Activated CD4-positive, alpha-beta T cell treated with anti-CD3 and anti-CD28 coated beads, Interleukin-10, Interleukin-2, amounts not matched to agents 100 ng/mL and 50 ng/mL, durations not matched to agents 16 hours and 8 hours (primary cell): Measurements from ENCODE around the gene ACSL5.
"Not testable (repeated sequence)": the region's sequence is repeated elsewhere in the genome, so short reads cannot be mapped to it uniquely, and the experiment has no call there.

Source experiments
- DNase-seq: peaks from one replicate; pipeline ENCODE4 v3.0.0-alpha.2; 2020

Gene ACSL5

DNA sequence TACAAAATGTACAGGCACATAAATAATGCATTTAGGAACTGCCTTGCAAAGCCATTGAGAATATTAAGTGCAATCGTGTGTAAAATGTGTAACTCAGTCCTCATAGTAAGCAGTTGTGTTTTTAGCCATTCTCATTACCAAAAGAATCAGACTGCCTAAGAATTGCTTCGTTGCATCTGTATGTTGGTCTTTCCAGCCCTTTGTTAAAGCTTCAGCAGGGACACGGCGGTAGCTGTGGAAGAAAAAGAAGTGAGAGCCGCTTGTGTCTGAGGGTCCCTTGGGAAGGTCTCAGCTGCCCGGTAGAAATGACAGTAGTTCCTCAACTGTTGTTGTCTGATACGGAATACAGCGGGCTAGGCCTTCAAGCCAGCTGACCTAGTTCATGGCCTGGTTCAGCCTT, 22.8 kb upstream of the ACSL5 start:
- no peak for DNase-seq

DNA sequence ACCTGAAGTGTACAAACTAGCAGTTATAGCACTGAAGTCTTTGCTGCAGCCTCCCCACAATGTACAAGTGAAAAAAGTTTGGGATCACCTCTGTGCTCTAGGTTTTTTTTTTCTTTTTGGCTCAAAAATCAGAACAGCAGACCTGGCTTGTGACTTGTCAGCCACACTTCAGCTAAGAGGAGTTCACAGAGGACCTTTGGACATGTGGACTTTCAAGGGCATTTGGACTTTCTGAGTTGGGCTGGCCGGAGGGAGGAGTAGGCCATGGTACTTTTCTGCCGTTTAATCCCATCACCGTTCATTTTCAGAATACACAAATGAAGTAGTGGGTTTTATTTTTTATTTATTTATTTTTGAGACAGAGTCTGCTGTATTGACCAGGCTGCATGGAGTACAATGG, 21.9 kb upstream of the ACSL5 start:
- DNase-seq: no peak

DNA sequence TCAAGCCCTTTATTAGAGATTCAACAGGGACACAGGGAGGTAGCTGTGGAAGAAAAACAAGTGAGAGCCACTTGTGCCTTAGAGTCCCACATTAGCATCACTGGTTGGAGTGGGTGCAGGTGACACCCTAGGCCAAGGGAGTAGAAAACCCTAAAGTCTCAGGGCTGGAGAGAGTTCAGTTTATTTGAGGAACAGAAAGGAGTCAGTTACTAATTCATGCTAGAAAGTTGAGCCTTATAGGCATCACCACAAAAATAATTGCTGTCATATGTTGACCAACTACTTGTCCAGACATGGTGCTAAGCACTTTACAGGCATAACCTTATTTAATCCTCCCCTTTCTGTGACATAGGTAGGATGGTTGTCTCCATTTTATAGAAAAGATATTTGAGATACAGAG, 20.9 kb upstream of the ACSL5 start:
- no peak for DNase-seq

DNA sequence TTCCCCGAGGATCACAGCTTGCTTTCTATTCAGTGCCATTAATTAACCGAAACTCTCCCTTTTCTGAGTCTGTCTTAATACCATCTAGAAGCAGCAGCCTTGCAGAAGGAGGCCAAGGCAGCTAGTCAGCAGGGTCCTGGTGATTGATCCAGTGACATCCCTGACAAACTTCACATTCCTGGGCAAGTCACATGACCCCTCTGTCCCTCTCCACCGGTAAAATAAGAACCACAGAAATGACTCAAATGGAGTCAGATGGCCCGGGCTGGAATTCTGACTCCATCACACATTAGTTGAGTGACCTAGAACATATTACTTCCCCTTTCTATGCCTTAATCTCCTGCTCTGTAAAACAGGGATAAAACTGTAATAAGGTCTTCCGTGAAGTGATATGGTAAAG, 17.2 kb upstream of the ACSL5 start:
- DNase-seq: no peak

DNA sequence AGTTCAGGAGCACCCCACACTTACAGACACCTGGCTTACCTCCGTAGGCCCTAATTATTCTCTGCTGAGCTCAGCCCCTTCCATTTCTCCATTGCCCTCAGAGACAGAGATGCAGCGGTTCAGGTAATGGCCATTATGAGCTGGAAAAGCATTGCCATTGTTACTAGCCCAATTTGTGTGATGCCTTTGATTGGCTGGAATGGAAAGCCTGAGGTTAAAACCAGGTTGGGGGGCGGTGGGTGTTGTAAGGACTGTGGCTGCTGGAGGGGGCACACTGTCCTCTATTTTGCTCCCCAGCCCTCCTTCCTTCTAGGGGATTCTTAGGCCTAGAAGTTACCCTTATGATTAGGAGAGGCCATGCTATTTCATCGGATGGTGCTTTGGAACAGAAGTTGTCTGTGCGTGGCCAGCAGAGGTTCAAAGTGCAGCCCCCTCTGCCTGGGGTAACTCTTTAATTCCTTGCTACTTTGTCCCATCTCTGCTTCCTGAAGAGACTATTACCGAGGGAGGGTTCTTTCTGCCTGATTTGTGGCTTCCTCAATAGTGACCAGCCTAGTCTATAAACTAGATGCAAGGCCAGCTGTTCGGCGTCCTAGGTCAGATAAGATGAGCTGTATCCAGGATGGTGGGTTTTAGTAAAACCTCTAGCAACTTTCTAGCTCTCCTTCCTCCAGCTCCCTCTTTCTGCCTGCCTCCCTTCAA, 14.2 kb upstream of the ACSL5 start:
- no peak for DNase-seq

DNA sequence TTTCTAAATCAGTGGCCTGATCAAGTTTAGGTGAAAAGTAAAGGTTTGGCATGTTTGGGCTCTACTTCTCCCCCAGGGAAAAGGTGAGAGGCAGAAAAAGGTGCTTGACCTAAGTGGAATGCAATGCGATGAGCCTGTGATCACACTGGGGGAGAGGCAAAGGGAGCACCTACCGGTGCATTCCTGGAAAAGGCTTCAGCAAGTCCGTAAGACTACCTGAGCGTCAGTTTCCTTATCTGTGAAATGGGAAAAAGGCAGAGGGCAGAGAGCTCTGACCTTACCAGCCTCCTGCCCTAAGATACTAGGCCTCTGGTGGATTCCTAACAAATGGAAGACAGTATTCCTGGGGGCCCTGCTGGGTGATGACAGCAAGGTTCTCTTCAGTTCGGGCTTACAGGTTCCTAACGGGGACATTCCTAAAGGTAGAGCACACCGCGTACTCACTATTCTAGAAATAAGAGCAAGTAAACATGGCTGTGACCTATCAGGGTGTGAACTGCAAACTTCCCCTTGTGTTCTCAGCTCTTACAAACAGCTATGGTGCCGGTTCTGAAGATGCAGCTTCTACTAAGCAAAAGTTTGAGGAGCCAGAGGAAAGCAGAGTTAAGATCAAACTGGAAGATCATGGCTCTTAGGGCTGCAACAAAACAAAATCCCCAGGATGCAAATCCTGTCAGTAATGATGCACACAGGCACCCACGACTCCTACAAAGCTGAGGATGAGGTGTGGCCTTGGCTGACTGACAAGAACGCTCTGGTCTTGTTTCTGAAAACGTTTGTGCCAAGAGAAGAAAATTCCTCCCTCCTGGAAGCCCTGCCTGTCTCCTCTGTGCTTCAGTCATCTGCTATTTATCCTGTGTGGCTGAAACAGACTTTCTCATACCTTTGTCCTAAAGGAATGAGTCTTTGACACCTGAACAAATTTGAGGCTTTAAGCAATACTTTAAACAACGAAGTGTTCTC, 13.3 kb upstream of the ACSL5 start:
- DNase-seq: no peak

DNA sequence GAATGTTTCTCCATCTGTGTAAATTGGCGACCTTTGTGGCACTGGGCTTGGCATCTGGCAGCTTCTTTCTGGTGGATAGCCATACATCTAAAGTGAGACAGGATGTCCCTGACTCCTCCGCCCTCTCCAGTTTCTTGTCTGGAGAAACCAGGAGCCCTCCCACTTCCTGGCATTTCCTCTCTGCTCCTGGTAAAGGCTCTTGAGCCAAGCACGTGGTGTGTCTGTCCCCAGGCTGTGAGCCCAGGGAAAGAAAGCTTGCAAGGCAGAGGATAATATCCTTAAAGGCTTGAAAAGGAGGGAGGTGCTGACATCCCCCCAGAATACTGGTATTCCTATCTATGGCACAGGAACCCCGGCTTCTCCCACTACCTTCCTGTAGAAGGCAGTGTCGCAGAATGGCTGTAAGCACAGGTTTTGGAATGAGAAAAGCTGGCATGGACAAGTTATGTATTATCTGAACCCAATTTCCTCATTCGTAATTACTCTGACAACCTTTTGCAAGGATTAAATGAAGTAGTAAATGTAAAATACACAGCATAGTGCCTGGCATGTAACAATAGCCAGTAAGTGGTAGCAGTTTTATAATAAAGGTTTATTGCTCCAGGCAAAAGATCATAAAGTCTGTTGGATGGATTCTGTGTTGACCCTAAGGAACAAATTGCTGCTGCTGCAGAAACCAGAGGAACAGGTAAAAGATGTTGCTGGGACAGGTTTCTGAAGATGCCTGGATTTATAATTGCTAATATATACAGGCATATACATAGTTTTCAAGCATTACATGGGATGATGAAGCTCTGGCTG, 11.8 kb upstream of the ACSL5 start:
- no peak for DNase-seq

DNA sequence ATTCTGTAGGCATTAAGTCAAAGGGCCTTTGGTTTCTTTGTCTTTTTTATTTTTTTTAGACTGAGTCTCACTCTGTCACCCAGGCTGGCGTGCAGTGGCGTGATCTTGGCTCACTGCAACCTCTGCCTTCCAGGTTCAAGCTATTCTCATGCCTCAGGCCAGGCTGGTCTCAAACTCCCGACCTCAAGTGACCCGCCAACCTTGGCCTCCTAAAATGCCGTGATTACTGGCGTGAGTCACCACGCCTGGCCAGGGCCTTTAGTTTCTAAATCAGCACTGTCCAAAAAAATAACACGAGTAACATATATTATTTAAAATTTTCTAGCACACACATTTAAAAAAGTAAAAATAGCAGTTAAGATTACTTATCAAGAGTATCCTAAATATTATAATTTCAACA, 11.1 kb upstream of the ACSL5 start:
- DNase-seq: no peak

DNA sequence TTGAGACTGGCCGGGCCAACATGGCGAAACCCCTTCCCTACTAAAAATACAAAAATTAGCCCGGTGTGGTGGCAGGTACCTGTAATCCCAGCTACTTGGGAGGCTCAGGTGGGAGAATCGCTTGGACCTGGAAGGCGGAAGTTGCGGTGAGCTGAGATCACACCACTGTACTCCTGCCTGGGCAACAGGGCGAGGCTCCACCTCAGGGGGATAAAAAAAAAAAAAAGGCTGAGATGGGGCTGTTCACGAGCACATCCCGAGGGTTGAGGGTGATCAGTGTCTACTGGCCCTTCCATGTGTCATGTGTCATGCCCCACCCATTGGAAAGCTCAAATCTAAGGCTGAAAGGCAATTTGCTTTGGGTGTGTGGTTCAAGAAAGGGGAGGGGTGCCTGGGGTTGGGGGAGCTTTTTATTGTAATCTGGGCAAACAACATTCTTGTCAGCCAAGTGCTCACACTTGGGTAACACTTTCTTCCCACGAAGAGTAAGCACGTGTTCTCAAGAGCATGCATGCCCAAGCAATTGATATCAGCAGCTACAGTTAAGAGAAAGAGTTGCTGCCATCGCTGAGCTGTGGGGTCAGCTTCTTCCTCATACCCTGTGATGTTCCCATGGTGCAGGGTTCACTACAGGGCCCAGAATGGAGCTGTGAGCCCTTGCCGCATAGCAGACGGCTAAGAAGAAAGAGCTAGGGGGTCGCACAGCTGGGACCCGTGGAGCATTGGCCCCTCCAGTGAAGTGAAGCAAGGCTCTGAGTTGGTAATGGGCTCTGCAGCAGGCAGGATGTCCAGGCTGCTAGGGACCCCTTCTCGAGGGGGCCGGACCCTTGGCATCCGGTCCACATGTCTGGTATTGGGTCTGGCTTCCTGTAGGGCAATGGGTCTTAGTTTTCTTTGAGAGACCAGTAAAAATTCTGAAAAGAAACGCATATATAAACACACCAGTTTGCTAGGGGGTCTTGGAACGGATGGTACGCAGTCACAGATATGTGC, 9.9 kb upstream of the ACSL5 start:
- no peak for DNase-seq

DNA sequence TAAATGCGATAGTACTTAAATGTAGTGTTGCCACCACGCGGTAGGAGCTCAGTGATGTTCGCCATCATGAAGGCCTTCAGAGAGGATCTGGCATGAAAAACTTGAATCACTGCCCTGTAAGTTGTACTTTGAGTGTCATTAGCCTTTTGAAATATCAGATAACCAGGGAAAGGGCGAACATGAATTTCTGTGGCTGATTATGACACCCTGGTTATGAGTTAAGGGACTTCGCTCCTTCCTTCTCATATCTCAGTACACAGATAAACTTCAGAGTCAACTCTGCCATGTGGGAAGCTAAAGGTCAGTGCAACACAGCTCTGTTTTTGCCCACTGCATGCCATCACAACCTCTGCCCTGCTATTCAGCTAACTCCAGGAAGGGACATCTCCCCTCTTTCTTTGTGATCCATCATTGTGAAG, 8.9 kb upstream of the ACSL5 start:
- no peak for DNase-seq

DNA sequence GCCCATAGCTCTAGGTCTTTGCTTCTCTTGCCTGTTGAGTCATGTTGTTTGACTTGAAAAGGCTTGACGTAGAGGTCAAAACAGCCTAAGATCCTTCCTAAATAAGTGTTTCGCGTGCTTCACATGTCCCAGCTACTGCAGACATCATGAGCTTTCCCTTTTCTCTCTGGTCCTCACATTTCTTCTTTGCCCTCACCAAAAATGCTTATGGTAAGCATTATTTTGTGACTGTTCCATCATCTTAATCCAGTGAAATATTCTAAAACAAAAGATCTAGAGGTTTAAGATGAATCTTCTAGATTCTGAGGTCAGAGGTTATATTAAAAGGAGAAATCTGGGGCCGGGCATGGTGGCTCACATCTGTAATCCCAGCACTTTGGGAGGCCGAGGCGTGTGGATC, 8.5 kb upstream of the ACSL5 start:
- DNase-seq: no peak

DNA sequence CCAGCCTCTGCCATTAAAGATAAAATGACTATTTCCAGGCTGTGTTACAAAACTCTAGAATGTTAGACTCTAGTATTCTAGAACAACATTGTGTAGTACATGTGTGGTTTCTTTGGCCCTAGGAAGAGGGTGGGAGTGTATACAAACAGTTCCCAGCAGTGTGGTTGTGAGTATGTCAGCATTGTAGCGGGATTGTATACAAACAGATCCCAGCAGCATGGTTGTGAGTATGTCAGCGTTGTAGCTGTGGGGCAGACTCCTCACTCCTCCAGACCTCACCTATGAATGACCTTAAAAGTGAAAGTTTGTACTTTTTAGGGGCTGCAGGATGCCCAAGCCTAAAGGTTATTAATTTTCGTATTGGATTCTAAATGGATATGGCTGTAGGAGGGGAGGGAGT, 6.9 kb upstream of the ACSL5 start:
- no peak for DNase-seq

DNA sequence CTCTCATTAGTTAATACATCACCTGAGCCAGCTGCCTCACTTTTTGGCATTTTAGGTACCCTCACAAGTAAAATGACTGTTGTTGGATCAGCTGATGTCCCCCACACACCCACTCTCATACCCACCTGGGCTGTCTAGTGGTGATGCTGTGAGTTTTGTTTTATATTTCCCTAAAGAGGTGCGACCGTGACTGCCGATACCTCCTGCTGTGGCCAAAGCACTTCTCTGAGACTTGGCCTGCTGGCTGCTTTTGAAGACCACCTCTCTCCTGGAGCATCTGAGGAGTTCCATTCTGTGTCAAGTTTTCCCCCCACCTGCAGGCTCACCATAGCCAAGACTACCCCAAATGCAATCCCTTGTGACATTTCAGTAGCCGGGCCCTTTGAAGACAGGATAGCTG, 6.4 kb upstream of the ACSL5 start:
- no peak for DNase-seq

DNA sequence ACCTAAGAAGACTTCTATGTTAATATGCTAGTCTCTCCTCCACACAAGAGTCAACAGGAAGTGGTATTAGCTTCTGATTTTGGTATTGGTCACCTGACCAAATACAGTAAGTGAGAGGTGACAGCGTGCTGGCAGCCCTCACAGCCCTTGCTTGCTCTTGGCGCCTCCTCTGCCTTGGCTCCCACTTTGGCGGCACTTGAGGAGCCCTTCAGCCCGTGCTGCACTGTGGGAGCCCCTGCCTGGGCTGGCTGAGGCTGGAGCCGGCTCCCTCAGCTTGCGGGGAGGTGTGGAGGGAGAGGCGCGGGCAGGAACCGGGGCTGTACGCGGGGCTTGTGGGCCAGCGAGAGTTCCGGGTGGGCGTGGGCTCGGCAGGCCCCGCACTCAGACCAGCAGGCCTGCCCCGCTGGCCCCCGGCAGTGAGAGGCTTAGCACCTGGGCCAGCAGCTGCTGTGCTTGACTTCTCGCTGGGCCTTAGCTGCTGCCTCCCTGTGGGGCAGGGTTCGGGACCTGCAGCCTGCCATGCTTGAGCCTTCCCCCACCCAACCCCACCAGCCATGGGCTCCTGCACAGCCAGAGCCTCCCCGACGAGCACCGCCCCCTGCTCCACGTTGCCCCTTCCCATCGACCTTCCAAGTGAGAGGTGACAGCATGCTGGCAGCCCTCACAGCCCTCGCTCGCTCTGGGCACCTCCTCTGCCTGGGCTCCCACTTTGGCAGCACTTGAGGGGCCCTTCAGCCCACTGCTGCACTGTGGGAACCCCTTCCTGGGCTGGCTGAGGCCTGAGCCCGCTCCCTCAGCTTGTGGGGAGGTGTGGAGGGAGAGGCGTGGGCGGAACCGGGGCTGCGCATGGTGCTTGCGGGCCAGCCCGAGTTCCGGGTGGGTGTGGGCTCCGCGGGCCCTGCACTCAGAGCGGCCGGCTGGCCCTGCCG, 4.2 kb upstream of the ACSL5 start:
- DNase-seq: peak; percentile 34

DNA sequence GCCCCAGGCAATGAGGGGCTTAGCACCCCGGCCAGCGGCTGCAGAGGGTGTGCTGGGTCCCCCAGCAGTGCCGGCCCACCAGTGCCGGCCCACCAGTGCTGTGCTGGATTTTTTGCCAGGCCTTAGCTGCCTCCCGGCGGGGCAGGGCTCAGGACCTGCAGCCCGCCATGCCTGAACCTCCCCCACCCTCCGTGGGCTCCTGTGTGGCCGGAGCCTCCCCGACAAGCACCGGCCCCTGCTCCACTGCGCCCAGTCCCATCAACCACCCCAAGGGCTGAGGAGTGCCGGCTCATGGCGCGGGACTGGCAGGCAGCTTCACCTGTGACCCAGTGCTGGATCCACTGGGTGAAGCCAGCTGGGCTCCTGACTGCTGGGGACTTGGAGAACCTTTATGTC, 3.5 kb upstream of the ACSL5 start:
- no peak for DNase-seq

DNA sequence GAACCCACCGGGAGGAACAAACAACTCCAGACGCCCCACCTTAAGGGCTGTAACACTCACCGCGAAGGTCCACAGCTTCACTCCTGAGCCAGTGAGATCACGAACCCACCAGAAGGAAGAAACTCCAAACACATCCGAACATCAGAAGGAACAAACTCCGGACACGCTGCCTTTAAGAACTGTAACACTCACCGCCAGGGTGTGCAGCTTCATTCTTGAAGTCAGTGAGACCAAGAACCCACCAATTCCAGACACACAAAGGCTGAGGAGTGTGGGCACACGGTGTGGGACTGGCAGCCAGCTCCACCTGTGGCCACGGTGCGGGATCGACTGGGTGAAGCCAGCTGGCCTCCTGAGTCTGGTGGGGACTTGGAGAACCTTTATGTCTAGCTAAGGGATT, 2.6 kb upstream of the ACSL5 start:
- not testable (repeated sequence) for DNase-seq

DNA sequence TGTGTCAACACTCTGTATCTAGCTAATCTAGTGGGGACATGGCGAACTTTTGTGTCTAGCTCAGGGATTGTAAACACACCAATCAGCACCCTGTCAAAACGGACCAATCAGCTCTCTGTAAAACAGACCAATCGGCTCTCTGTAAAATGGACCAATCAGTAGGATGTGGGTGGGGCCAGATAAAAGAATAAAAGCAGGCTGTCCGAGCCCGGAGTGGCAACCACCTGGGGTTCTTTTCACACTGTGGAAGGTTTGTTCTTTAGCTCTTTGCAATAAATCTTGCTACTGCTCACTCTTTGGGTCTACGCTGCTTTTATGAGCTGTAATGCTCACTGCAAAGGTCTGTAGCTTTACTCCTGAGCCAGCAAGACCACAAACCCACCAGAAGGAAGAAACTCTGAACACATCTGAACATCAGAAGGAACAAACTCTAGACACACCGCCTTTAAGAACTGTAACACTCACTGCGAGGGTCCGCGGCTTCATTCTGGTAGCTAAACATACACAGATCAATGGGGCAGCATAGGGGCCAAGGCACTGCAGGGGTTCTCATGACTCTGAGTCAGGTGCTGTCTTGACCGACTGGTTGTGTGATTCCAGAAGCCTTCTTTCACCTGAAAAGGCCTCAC, 1.6 kb upstream of the ACSL5 start:
- not testable (repeated sequence) for DNase-seq

DNA sequence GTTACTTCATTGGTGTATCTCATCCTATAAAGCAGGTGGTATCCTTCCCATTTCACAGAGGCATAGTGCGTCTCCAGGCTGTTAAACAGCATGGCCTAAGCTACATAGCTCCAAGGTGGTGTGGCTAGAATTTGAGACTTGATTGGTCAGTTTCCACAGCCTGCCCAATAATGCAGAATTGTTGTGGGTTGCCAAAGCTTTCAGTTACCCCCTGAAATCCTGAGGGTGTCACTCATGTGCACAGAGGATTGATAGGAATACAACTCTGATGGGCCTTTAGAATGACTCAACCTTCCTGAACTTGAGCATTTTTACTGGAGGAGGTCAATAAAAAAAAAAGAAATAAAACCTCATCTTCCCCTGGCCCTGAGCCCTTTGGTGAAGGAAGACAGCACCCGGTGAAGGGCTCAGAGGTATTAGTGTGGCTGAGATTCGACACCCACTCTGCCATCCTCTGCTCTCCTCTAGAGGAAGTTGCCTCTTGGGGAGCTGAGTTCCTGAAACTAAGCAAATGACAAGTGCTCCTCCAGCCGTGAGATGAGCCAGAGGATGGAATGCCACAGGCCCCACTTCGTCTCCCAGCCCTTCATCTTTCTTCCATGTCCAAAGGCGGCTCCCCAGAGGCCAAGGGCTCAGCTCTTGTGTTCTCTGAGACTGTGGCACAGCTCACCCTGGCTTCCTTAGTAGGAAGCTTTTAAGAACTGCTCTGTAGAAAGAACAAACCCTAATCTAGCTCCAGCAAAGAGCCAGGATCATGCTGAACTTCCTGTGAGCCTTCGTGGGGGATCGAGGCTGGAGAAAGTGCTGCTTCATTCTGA, 1.0 kb downstream of the ACSL5 start:
- DNase-seq: peak; percentile 46

DNA sequence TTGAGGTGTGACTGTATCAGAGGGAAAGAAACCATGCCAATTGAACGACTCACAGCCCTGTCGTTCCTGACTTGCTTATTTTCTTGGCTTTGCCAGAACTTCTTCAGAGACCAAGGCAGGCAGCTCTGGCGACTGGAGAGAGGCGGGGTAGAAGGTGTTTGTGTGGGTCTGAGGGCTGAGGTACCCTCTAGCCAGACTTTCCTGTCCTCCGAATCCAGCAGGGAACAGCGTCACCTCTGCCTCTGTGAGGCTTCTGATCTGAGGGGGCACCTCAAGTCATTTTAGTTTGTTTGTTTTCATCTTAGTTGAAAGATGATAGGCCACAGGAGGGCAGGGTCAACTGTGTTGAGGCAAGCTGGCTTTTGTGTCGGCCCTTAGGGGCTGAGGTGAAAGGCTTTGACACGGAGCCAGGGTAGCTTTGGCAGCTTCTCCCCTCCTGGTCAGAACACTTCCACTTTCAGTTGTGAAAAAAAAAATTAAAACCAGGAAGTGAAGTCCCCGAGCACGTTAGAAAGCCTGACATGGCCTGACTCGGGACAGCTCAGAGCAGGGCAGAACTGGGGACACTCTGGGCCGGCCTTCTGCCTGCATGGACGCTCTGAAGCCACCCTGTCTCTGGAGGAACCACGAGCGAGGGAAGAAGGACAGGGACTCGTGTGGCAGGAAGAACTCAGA, 1.9 kb downstream of the ACSL5 start:
- DNase-seq: peak; percentile 65
